GM18498 (cell line): ENCODE data around the gene AAMDC.
A peak's percentile ranks its signal among the peaks of the same experiment; 100 is the strongest.
"Not testable (repeated sequence)": the region's sequence is repeated elsewhere in the genome, so short reads cannot be mapped to it uniquely, and the experiment has no call there.

Experiments
- ATAC-seq: cut with Tn5 transposase; IDR thresholded peaks from one replicate; pipeline ENCODE4 v1.9.1; 2021; ENCODE audit warnings: mild to moderate bottlenecking, moderate library complexity; ENCODE audit not compliant: unreplicated experiment

AAMDC gene

GRCh38 chr11:77819921-77820564 is 901 bp upstream of the AAMDC start:
- peak; percentile 18 for ATAC-seq

- no peak for ATAC-seq
These were observed 456 bp downstream of the AAMDC start for GRCh38 chr11:77821349-77821851.

- ATAC-seq, result not testable (repeated sequence)
These were observed 1.2 kb downstream of the AAMDC start for GRCh38 chr11:77822126-77822525.

GRCh38 chr11:77823775-77824174 is 2.8 kb downstream of the AAMDC start:
- ATAC-seq, result no peak

- no peak for ATAC-seq
These were observed 8.0 kb downstream of the AAMDC start for GRCh38 chr11:77828926-77829325.

- ATAC-seq, result no peak
These were observed 12.4 kb downstream of the AAMDC start for GRCh38 chr11:77833302-77833701.

GRCh38 chr11:77842441-77843121 is 21.6 kb downstream of the AAMDC start:
- ATAC-seq, result no peak

GRCh38 chr11:77843700-77844099 is 22.8 kb downstream of the AAMDC start:
- ATAC-seq, result not testable (repeated sequence)

- no peak for ATAC-seq
These were observed 30.6 kb downstream of the AAMDC start for GRCh38 chr11:77851503-77851902.

GRCh38 chr11:77854838-77855237 is 33.9 kb downstream of the AAMDC start:
- no peak for ATAC-seq

GRCh38 chr11:77857906-77858457 is 37.0 kb downstream of the AAMDC start:
- not testable (repeated sequence) for ATAC-seq

- ATAC-seq, result not testable (repeated sequence)
These were observed 40.5 kb downstream of the AAMDC start for GRCh38 chr11:77861444-77861843.

- no peak for ATAC-seq
These were observed 44.9 kb downstream of the AAMDC start for GRCh38 chr11:77865805-77866204.

GRCh38 chr11:77866336-77866735 is 45.4 kb downstream of the AAMDC start:
- no peak for ATAC-seq

GRCh38 chr11:77868744-77869143 is 47.8 kb downstream of the AAMDC start:
- no peak for ATAC-seq

- ATAC-seq, result no peak
These were observed 50.9 kb downstream of the AAMDC start for GRCh38 chr11:77871855-77872254.

- no peak for ATAC-seq
These were observed 52.4 kb downstream of the AAMDC start for GRCh38 chr11:77873345-77873744.

- ATAC-seq, result no peak
These were observed 53.3 kb downstream of the AAMDC start for GRCh38 chr11:77874206-77874605.

- no peak for ATAC-seq
These were observed 55.1 kb downstream of the AAMDC start for GRCh38 chr11:77876045-77876444.

GRCh38 chr11:77878247-77878646 is 57.3 kb downstream of the AAMDC start:
- not testable (repeated sequence) for ATAC-seq

- ATAC-seq, result peak; percentile 71
These were observed 58.3 kb downstream of the AAMDC start for GRCh38 chr11:77879218-77879617.

GRCh38 chr11:77882396-77882795 is 61.5 kb downstream of the AAMDC start:
- no peak for ATAC-seq
